HFFc6 (cell line): ENCODE data around the gene HDAC9. TPM values are rescaled to one million over a fixed set of nuclear protein-coding genes. Genes with fewer than 3 reads are reported as not detected.

Source experiments
- DNase-seq: peaks from one replicate; pipeline ENCODE4 v3.0.0-alpha.2; 2018
- H3K27ac Mint-ChIP-seq: 2 replicates; pipeline ENCODE4 v1.8.0; 2020; ENCODE audit warnings: mild to moderate bottlenecking, mixed read lengths
- H3K27me3 Mint-ChIP-seq: 2 replicates; pipeline ENCODE4 v1.8.0; 2021; ENCODE audit warnings: mild to moderate bottlenecking, moderate library complexity, mixed read lengths; ENCODE audit not compliant: insufficient read depth
- H3K36me3 Mint-ChIP-seq: 2 replicates; pipeline ENCODE4 v1.8.0; 2021; ENCODE audit warnings: low read depth, mixed read lengths
- H3K4me1 Mint-ChIP-seq: 2 replicates; pipeline ENCODE4 v1.8.0; 2020; ENCODE audit warnings: low read depth, mixed read lengths
- H3K4me3 Mint-ChIP-seq: 2 replicates; pipeline ENCODE4 v1.8.0; 2020; ENCODE audit warnings: mild to moderate bottlenecking, moderate library complexity, mixed read lengths
- H3K9me3 Mint-ChIP-seq: 2 replicates; pipeline ENCODE4 v1.8.0; 2020; ENCODE audit warnings: mild to moderate bottlenecking, mixed read lengths
- total RNA-seq, 6 experiments: library from RNA; stranded (reverse); fragmentation: NEBNext Ultra II Directional; extraction: Animal tissue kit (Norgen Biotek cat#: 25700); gene quantifications; 2 replicates in 1 of 6; 3 replicates in 5 of 6; pipeline ENCODE4 v1.2.3, GENCODE V29; 2021
- TF ChIP-seq, protein P1 (sequence below): fragments of 200-600 bp; sonication (generic); IDR thresholded peaks from 2 replicates; pipeline ENCODE4 v1.5.0; 2021; ENCODE audit warnings: antibody characterized with exemption, mild to moderate bottlenecking

HDAC9 gene
- total RNA-seq, 6 experiments from 2014 or later: 11.5 to 29.2 (median 13.2) TPM

DNA sequence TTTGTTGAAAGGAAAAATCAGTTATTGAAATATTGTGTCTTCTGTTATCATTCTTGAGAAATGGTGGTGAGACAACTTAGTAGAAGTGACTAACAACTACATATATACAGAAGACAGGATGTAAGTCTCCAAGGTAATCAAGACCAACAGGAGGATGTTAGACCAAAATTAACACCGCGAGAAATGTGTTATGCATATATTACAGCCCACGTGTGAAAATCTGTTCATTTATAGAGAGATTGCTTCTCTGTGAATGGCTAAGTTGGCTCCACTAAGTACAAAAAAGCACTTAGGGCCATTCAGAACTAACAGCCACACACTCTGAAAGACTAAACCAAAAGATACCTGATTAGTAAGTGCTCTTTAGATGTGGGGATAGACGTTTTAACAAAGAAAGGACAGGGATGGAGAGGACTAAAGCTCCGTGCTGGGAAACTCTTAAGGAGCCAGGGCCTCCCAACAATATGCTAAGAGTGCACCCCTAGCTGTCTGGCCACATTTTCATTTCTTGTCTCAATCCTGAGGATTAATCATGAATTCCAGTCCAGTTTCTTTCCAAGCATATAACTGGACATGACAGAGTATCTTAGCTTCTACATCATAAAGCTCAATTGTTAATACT is 26.5 kb downstream of the HDAC9 start:
- H3K27ac Mint-ChIP-seq: peak overlapping the region; percentile 25; the same call in 1 of the 2 replicates

DNA sequence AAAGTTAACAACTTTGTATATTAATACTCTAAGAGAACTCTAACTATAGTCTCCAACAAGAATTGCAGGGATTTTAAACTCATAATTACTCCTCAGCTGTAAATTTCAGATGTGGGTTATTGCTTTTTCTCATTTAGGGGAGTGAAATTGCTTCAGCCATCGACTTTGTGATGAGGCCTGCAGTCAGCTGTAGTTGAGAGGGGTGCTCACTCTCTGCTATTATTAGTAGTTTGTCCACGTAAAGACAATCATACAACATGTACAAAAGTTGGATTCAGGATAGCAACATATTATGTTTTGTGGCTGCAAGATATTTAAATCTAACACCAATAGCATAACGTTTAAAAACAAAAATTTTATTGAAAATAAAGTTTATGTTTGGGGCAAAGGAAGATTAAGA is 28.7 kb downstream of the HDAC9 start:
- no peaks in the 10 kb centered on the region for H3K9me3 Mint-ChIP-seq
- TF ChIP-seq, protein P1, sequence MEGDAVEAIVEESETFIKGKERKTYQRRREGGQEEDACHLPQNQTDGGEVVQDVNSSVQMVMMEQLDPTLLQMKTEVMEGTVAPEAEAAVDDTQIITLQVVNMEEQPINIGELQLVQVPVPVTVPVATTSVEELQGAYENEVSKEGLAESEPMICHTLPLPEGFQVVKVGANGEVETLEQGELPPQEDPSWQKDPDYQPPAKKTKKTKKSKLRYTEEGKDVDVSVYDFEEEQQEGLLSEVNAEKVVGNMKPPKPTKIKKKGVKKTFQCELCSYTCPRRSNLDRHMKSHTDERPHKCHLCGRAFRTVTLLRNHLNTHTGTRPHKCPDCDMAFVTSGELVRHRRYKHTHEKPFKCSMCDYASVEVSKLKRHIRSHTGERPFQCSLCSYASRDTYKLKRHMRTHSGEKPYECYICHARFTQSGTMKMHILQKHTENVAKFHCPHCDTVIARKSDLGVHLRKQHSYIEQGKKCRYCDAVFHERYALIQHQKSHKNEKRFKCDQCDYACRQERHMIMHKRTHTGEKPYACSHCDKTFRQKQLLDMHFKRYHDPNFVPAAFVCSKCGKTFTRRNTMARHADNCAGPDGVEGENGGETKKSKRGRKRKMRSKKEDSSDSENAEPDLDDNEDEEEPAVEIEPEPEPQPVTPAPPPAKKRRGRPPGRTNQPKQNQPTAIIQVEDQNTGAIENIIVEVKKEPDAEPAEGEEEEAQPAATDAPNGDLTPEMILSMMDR: no peak
- peaks cover 33% of the 10 kb centered on the region for H3K36me3 Mint-ChIP-seq
- no peak overlapping the region for H3K27ac Mint-ChIP-seq
- H3K4me1 Mint-ChIP-seq: peaks cover 63% of the 10 kb centered on the region
- no peak overlapping the region for H3K4me3 Mint-ChIP-seq
- DNase-seq: no peak
- no peaks in the 10 kb centered on the region for H3K27me3 Mint-ChIP-seq

More for the DNA sequence above, 26.5 kb downstream of the HDAC9 start:
- Mint-ChIP-seq H3K27me3 (no peaks in the 10 kb centered on the region; the same call in 1 of the 2 replicates), H3K4me1 (peaks cover 74% of the 10 kb centered on the region), H3K4me3 (no peak overlapping the region), H3K9me3 (no peaks in the 10 kb centered on the region), H3K36me3 (peaks cover 47% of the 10 kb centered on the region)
- DNase-seq: no peak
- TF ChIP-seq, protein P1: no peak

DNA sequence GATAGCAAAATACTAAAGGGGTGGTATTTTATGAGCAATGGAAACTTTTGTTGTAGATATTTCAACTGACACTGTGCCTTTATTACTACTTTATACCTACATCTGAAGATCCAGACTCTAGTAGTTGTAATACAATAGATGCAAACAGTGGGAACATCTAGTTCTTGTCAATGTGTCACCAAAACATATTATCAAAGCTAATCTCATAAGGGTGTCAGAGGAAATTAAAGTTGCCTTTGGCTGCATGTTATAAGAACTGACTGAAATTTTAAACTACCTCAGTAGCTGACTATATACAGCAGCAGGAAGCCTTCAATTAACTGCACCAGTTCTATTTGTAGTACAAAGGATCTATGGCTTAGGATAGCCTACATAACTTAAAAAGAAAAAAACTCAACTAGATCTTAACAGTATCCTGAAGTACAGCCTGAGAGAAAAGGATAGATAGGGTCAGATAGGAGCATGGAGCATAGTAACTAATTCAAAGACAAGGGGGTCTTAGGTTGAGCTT is 30.9 kb downstream of the HDAC9 start:
- no peak for DNase-seq
- H3K27me3 Mint-ChIP-seq: no peaks in the 10 kb centered on the region
- no peak overlapping the region for H3K4me3 Mint-ChIP-seq
- no peaks in the 10 kb centered on the region for H3K9me3 Mint-ChIP-seq
- TF ChIP-seq, protein P1: no peak
- no peak overlapping the region for H3K27ac Mint-ChIP-seq
- peaks cover 28% of the 10 kb centered on the region for H3K36me3 Mint-ChIP-seq
- H3K4me1 Mint-ChIP-seq: peaks cover 42% of the 10 kb centered on the region

DNA sequence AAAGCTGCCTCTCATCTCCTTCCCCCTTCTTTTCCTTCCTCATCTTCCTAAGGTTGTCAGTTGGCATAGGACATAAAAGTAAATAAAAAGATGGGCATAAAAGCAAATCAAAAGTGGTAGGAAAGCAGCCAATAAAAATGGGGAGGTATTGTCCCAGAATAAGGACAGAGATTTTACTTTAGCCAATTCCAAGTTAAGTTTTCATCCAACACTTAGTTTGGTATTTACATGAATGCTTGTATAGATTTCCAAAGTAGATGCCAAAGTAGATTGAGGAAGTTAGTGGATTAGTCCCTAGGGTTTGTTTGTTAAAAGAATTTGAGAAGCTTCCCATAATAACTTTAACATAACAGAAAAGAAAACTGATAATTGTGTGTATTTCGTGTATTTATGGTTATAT is 33.7 kb downstream of the HDAC9 start:
- Mint-ChIP-seq H3K4me3 (no peak overlapping the region), H3K27me3 (peaks cover 1% of the 10 kb centered on the region; the same call in 1 of the 2 replicates), H3K36me3 (peaks cover 25% of the 10 kb centered on the region), H3K4me1 (peaks cover 25% of the 10 kb centered on the region), H3K9me3 (no peaks in the 10 kb centered on the region), H3K27ac (0 out of 2 replicates have a peak overlapping the region, but pooled peaks have one; percentile 62)
- TF ChIP-seq, protein P1: no peak
- DNase-seq: no peak

DNA sequence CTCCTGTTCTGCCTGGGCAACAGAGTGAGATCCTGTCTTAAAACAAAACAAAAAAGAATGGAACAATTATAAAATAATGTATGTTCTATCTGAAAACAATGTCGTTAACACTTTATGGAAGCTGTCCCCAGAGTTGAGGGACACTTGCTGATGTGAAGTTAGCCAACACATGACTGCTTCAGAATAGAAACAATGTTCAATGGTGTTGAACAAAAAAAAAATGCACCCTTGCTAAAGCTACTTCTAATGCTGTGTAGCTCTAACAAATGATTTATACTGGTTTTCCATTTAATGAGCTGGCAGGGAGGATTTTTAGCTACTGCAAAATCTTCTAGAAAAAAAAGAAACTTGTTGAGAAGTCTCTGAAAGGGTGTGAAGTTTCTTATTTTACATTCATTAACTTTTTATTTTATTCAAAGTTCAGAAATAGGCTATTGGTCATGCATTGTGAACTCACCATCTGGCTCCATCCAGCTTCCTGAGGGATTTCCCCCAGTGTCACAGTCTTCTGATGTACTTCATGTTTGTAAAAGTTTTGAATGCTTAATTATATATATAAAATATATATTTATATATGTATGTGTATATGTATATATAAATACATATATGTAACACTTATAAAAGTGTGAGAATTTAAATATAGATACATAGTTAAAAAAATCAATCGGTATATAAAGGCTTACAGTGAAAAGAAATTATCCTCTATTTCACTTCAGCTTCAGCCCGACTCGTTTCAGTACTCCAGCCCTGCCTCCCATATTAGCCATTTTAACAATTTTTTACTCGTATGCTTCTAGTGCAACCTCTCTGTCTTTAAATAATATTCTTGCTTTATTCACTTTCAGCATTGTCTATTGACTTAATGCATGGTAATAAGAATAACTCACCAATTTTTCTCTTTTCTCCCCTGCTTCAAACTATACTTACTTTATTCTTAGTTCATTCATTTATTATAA is 35.0 kb downstream of the HDAC9 start:
- Mint-ChIP-seq H3K27me3 (peaks cover 1% of the 10 kb centered on the region; the same call in 1 of the 2 replicates), H3K4me3 (no peak overlapping the region), H3K4me1 (peaks cover 31% of the 10 kb centered on the region), H3K9me3 (no peaks in the 10 kb centered on the region), H3K36me3 (peaks cover 34% of the 10 kb centered on the region), H3K27ac (no peak overlapping the region)
- TF ChIP-seq, protein P1: no peak
- no peak for DNase-seq
